HL-60/S4 (cell line): Measurements from ENCODE around the gene ABI3BP.

Experiments
- in situ Hi-C: fragments of 300-500 bp; cut with MboI; formaldehyde crosslinking; loops from 2 replicates; pipeline ENCODE4 v1.14.3; 2022; ENCODE audit warnings: low sequenced_read_pairs

ABI3BP gene

DNA sequence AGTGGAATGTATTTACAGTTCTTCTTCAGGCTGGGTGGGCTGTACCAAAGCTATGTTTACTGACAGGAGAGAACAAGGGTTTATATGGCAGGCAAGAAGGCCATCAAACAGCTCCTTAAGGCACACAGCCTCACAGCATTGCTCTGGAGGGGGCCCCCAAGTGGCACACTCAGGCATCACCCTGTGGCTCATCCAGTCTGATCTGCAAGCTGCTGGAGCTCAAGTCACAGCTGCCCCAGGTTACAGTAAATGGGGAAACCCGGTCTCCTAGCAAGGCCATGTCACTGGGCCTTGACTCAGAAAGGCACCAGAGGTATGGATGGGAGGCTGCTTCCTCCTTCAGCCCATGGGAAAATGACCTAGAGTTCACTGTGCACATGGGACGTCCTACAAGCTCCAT lies 216.5 kb downstream of the ABI3BP start:
- in situ Hi-C loops, result no loop called here

DNA sequence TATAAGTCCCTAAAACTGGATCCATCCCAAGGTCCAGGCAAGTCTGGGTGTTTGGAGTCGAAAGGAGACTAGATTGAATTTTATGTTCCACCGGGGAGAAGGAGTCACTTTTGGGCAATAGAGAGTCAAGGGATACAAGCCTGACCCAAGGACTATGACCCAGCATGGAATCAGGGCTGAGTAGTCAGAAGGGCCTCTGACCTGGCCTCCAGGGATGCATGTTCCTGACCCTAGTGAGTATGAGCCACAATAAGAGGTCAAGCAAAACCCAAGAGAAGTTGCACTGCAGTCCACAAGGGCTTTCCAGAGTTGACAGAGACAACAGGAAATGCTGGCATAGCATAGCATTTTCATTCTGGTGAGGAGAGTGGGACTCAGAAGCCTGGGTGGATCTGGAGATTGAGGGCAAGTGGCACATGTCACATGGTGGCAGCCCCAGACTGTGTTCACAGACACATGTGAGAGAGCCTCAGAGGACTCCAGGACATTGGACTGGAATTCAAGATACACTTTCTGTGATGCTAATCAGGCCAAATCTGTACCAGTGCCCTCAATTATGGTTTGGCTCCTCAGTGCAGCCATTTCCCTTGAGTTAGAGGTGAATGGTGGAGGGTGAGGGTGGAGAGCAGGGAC lies 217.0 kb downstream of the ABI3BP start:
- in situ Hi-C loops, result no loop called here

DNA sequence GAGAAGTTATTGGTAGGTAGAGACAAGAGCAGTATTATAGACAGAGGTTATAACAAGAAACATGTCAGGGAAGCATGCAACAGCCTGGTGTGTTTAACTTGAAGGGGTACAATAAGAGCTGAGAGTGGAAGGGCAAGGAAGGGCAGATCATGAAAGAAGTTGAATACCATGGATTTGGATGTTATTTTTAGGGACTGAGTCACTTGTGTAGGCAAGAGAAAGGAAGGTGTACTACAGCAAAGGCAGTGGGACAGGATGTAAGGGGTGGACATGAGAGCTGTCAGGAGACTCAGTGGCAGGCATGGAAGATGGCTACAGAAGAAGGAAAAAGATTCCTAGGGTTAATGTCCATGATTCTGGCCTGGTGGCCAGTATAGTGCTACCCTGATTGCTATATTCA lies 217.6 kb downstream of the ABI3BP start:
- in situ Hi-C loops, result no loop called here

DNA sequence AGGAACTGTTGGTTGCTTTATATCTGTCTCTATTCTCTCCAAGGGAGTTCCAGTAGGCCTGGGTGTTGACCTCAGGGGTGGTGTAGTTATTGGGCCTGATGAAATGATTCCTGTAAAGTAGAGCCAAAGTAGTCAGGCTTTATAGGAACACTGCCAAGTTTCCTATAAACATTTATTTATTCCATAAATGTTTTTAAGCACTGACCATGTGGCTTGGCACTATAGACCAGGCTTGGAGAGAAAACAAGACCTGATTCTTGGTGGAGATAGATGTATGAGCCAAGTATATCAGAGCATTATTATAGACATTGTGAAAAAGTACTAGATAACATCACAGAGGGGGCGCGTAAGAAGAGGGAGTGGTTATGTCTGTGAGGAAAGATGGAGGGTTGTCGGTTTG lies 218.0 kb downstream of the ABI3BP start:
- in situ Hi-C loops, result no loop called here

DNA sequence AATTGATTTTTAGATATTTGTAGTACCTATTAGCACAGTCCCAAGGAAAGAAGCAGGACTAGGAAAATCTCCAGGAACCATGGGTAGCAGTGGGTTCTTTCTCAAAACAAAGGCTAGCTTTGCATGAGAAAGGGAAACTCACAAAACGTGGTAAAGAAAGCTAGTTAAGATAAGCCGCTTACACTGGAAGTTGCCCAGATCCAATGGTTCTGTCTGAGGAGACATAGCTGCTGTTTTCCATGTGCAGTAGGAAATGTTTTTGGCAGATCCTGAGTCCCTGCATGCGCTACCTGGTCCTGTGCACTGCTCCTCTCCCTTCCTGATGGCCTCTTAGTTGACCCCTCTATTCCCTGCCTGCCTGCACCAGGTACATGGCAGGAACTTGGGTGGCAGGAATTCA lies 223.5 kb downstream of the ABI3BP start:
- in situ Hi-C loops, result no loop called here

DNA sequence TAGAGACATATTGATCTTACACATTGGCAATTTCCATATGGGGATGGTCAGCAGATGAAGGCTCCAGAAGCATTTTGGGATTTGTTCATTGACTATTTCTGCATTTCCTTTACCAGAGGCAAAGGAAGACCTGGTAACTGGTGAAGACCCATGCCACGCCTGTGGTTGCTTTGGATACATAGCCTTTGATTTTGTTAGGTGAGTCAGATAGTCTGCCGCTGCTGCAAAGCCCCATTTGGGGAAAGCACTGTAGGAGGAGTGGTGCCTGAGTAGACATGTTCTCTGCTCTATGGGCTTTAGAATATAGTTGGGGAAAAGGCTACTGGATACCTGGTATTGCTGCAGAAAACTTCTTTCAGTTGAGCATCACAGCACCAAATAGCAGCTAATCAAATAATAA lies 227.2 kb downstream of the ABI3BP start:
- in situ Hi-C loops, result no loop called here

DNA sequence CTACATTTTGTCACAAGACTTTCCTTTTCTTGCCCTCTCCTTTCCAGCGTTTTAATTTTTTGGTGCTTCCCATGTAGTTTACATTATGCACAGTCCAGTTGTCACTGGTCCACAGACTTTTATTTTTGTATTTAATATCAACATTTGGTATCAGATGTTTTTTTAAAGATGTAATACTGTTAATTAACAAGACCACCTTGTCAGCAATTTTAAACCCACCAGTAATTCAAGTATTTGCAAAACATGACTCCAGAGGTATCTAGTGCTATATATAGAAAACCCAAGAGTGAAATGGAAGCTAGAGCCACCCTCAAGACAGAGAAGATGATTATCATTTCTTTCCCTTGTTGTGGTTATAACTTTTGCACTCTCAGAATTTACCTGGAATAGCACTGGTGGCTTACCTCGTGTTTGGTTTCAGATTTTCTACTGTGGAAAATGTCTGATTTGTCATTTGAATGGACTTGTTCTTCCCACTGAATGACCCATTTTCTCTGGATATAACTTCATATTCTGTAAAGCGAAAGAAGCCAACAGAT lies 227.7 kb downstream of the ABI3BP start:
- in situ Hi-C loops, result no loop called here

DNA sequence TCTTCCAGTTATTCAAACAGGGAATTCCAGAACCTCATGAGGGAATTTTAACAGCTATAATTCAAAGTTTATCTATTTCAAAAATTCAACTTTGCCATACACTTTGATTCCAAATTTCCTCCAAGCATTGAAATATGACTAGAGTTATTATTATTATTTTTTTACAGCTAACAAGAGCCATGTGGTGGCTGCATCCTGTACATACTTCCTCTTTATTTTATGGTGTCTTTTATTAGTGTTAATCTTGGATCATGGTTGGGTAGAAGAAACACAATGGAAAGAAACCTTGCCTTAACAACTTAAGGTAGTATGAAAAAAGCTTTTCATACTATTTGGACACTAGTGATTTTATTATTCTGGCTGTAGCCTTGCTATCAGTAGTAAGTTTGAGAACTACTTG lies 231.3 kb downstream of the ABI3BP start:
- in situ Hi-C loops, result no loop called here

DNA sequence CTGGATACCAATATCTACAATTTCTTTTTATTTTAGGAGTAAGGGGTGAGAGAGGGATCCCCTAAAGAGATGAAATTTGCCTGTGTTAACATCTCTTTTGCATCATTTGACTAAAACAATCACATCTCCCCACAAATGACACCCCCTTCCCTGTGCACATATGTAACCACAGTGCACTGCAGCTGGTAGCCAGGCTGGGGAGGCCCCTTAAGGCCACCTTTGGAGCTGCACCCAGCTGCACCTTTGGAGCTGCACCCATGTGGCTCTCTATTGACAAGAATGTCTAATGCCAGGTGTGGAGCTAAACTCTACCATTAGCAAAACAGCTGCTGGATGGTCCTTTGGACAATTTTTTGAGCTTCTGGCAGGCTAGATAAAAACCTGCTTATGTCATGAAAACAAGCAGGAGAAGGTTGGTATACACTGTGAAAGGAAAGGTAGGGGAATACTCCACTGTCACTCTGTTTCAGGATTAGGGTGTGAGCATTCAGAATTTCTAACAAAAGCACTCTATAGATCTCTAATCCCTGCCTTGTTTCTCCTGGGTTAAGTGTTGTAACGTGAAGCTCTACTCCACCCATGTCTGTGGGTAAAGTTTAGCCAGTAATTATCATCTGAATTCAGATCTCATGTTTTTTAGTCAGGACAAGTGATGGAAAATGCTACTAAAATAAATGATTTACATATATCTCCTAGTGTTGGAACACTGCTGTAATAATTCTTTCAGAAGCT lies 231.8 kb downstream of the ABI3BP start:
- in situ Hi-C loops, result no loop called here

DNA sequence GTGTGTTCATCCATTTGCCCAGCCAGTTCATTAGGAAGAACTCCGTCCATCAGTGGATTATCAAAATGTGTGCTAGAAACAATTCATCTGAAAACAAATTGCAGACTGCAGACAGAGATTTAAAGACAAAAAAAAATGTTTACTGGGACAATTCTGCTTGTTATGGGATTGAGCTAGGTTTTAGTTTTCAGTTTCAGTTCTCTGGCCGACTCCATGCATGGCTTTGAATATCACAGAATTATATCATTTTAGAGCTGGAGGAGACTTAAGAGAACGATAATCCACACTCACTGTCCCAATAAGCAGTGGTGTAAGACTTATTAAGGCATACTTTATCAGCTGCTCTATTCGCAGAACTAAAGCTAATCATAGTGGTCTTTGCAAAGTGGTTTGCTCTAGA lies 232.8 kb downstream of the ABI3BP start:
- in situ Hi-C loops, result no loop called here

DNA sequence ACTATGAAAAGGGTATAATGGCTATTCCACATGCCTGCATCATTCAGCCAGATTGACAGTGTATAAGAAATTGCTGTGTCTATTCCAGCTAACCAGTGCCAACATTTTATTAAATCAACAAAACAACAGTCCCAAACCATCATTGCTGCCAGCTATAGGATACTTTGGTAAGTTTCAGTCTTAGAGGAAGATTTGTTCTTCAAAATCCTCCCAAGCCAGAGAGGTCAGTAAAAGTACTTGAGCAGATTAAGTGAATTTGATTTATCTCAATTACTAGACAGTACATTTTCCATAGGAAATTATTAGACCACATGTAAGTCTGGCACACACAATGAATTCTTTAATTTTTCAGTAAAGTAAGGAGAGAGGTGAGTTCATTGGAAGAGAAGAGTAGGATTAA lies 233.3 kb downstream of the ABI3BP start:
- in situ Hi-C loops, result no loop called here

DNA sequence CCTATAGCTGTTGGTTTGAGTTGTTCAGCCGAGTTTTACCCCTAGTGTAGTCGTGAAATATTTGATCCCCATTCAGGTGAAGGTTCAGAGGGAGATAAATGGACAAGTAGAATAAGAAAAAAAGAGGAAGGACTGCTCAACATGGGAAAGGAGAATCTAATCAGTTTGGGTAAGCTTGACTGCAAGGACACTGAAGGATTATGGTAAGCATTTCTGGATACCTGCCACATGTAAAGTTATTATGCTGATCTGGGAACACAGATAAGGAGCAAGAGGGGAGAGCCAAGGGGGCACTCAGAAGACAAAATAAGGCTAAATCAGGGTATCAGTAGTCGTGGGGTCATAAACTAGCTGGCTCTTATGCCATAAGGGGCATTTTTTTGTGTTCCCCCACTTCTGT lies 234.1 kb downstream of the ABI3BP start:
- in situ Hi-C loops, result no loop called here

DNA sequence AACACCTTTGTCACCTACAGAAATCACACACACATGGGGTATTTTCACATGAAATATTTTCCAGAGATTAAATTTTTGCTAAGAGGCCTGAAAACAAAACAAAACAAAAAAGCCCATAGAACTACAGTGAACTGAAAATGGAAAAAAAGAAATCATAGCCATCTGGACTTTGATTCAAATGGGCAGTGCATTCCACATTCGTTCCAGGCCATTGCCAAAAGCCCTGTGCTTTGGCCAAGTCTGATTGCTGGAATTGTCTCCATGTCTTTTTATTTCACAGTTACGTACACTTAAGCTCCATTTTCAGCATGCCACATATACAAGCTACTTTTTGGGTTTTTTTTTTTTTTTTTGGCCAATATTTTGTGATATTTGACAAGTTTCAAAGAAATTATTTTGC lies 236.8 kb downstream of the ABI3BP start:
- in situ Hi-C loops, result no loop called here

DNA sequence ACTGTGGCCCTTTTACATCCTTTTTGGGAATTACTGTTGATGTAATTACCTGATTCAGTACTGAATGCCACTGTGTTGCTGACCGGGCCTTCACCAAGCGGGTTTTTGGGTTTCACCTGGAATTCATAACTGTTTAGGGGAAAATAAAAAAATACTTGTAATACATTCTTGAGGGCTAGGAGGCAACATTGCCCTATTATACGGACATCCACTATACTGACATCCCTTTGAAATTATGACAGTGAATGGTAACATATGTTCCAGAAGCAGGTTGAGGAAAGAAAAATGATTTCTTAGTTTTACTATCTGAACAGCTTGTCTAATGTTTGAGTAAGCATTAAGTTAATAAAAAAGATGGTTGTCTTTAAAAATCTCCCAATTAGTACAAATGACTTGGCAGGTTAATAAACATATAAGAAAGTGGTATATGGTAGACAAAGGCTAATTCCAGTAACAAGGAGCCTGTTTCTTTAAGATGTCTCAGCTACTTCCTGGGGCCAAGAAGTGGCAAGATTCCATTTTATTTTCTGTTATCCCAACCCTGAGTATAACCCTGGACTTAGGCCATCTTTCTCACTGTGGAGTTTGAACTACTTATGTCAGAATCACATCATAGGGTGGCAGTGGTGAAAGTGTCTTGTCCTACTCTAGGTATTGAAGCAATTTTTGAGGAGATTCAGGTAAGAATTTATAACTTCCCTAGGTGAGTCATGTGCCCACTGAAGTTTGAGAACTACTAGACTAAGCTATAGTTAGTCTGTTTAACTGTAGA lies 238.5 kb downstream of the ABI3BP start:
- in situ Hi-C loops, result no loop called here

DNA sequence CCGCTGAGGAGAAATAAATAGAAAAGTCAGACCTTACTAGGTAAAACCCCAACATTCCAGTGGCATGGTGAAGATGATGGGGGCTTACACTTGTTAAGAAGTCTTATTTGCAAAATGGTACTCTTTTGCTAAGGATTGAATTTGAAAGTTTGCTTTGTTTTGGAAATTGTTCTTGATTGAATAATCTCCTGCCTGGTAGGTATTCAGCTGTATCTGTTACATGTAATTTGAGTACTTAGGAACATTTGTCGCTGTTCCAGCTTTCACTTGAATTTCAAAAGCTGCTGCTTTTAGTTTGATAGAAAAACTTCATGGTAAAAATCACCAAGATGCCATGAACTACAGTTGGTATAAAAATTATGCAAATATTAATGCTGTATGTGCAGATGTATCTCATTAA lies 239.4 kb downstream of the ABI3BP start:
- in situ Hi-C loops, result no loop called here

DNA sequence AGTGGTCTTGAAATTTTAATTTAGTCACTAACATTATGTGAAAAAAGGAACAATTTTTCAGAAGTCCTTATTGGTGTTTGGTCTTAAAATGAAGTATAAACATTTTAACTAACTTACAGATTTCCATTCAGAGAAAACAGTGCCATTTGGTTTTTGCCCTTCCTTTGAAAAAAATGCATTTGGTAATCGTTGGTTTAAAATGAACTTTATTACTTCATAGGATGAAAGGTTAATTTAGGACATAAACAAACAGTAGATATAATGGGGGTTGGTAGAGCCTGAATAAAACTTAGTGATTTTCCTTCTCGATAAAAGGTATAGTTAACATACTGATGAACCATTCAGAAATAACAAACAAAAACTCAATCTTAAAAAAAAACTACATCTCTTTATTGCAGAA lies 244.3 kb downstream of the ABI3BP start:
- in situ Hi-C loops, result no loop called here

DNA sequence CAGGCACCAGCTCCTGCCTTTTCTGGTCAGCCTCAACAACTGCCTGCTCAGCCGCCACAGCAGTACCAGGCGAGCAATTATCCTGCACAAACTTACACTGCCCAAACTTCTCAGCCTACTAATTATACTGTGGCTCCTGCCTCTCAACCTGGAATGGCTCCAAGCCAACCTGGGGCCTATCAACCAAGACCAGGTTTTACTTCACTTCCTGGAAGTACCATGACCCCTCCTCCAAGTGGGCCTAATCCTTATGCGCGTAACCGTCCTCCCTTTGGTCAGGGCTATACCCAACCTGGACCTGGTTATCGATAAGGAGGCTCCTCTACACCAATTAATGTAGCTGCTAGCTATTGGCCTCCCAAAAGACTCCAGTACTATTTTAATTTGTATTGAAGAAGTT lies 245.0 kb downstream of the ABI3BP start:
- in situ Hi-C loops, result no loop called here

DNA sequence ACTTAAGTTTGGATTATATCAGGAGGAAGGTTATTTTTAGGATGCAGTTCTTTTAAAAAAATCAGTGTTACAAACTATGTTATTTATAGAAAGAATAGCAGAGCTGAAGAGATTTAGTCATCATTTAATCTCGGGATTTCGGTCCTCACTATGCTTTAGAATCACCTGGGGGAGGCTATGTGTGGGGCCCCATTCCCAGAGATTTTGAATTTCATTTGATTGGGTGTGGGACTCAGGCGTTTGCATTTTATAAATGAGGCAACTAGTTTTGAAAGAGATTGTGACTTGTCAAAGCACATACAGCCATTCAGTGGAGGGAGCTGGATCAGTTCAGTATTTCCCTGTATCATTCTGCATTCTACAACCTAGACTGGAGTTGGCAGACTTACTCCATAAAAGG lies 247.1 kb downstream of the ABI3BP start:
- in situ Hi-C loops, result no loop called here

DNA sequence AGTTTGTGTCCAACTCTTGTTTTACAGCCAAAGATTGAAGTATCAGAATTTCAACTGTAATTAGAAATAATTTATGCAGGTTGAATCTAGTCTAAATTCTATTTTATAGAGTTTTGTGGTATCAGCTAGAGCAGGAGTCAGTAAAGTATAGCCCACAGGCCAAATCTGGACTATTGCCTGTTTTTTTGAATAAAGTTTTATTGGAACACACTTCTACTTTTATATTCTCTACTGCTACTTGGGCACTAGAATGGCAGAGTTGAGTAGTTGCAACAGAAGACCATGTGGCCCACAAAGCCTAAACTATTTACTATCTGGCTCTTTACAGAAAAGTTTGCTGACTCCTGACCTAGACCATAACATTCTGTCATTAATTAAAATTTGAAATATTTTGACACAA lies 247.6 kb downstream of the ABI3BP start:
- in situ Hi-C loops, result no loop called here

DNA sequence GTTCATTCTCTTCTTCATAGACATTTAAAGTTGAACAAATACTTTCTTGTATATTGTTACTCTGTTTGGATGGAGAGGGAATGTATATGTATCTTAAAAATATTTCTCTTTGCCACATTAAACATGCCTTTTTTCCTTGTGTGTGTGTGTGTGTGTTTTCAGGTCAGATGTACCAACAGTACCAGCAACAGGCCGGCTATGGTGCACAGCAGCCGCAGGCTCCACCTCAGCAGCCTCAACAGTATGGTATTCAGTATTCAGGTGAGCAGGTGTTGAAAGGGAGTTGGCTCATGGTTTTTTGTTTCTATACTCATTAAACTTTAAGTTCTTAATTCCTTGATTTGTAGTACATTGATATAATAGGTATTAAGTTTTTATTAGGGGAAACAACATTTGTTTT lies 248.6 kb downstream of the ABI3BP start:
- in situ Hi-C loops, result no loop called here

DNA sequence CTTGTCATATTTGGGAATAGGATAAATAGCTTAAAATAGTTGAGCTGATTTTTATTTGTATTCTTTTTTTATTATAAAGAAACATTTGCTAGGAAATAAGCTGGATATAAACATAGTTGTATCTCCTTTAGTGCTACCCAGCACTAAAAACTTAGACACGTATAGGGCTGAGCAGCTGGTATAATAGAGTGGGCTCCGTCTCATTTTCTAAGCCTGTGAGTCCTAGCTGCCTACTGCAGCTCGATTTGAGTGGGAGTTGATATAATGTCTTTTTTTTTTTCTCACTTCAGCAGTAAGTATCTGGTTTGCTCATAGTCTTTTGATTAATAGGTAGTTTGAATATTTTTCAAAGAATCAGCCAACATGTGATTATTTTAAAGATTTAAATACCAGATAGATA lies 249.7 kb downstream of the ABI3BP start:
- in situ Hi-C loops, result no loop called here

DNA sequence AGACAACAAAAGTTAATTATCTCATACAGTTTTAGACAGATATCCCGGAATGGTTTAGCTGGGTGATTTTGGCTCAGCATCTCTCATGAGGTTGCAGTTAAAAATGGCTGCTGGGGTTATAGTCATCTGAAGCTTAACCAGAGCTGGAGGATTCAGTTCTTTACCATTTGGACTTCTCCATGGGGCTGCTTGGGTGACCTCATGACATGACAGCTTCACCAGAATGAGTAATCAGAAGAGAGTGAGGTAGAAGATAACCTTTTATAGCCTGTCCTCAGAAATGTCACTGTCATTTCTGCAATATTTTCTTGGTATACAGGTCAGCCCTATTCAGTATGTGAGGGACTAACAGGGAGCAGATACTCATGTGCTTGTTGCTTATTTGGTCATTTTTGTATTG lies 253.0 kb downstream of the ABI3BP start:
- in situ Hi-C loops, result no loop called here
